ENCODE results near the gene MOV10L1.
"Not testable (repeated sequence)": the region's sequence is repeated elsewhere in the genome, so short reads cannot be mapped to it uniquely, and the experiment has no call there.

The MOV10L1 gene

GRCh38 chr22:50192436-50193204, 102.8 kb downstream of the MOV10L1 start:
- DNase-seq, result no peak

GRCh38 chr22:50193621-50194020, 103.8 kb downstream of the MOV10L1 start:
- DNase-seq, result no peak

DNA sequence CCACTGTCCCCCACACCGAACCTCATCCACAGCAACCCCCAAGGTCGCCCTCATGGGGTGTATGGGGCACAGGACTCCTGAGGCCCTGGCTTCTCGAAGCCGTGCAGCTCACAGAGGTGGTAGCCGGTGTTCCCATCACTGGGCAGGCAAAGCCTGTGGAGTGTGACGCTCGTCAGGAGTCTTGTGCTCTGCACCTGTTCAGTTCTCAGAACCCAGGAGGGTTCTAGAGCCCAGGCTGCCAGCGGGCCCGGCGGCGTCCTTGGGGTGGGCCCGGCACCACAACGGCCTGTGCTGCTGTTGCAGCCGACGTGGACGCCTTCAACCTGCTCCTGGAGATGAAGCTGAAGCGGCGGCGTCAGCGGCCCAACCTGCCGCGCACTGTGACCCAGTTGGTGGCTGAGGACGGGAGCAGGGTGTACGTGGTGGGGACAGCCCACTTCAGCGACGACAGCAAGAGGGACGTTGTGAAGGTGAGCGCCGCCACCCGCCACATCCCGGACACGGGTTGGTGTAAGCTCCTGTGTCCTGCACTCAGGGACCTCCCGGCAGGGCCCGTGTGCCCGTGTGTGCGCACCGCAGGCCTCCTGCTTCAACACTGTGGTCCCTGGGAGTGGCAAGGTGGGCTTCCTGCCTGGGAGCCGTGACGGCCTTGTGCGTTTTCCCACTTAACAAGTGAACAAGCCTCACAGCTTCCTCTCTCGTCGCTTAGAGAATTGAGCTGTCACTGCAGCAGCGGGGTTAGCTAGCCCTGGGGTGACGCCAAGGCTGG, 104.4 kb downstream of the MOV10L1 start:
- DNase-seq, result no peak

- no peak for DNase-seq
Observed at GRCh38 chr22:50196256-50196655, 106.5 kb downstream of the MOV10L1 start.

- no peak for DNase-seq
Observed at GRCh38 chr22:50197000-50197800, 107.4 kb downstream of the MOV10L1 start.

- DNase-seq, result no peak
Observed at GRCh38 chr22:50197856-50198623, 108.2 kb downstream of the MOV10L1 start.

GRCh38 chr22:50198624-50199017, 108.8 kb downstream of the MOV10L1 start:
- DNase-seq, result no peak

GRCh38 chr22:50199251-50199721, 109.5 kb downstream of the MOV10L1 start:
- DNase-seq, result no peak

GRCh38 chr22:50199829-50200460, 110.1 kb downstream of the MOV10L1 start:
- DNase-seq, result no peak

DNA sequence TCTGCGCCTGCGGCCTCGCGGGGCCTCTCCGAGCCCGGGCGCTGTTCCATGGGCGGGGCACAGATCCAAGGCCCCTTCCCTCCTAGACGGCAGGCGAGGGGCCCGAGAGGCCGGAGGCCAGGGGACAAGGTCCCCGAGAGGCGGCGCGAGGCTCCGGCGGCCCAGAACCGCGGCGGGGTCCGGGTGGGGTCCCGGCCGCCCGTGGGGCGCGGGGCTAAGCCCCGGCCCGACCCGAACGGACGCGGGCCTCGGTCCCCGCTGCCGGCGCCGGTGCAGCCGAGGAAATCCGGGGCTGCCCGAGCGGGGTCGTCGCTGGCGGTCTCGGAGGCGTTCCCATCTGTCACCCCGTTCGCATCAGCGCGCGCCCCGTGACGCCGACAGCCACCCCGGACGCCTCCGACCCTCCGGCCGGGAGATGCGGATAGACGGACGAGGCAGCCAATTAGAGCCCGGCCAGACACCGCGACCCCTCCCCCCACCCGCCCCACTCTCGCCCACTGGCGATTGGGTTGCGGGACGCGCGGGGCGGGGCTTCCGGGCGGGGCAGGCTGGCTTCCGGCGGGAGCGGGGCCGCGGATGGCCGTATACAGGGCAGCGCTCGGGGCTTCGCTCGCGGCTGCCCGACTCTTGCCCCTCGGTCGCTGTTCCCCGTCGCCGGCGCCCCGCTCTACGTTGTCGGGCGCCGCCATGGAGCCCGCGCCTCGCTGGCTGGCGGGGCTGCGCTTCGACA, 110.8 kb downstream of the MOV10L1 start, which contains the start of gene SELENOO:
Gene SELENOO (plus strand): TSS at position 551 of the 730 bp plus-strand sequence. CDS start 26 bp downstream, at position 577.
- DNase-seq, result peak; percentile 95

- DNase-seq, result no peak
Observed at GRCh38 chr22:50201191-50202129, 111.7 kb downstream of the MOV10L1 start.

DNA sequence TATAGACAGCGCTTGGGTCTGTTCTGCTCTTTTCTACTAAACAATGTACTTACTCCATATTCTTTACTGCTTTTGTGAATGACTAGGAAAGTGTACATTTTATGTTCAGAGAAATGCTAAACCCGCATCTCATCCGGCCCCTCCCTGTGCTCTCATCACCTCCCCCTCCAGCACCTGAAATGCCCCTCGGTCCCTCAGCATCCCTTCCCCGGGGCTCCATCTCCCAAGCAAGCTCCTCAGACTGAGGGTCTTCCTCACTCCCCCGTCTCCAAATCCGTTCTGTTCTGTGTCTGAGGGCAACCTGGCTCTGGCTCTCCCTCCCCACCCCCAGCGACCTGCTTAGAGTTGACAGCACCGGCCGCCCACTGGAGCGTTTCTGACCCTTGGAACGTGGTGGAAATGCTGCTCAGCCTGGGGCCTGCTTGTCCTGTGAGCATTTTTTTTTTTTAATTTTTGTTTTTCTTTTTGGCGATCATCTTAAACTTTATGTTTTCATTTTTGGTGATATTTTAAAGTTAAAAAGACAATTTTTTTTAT, 112.4 kb downstream of the MOV10L1 start:
- DNase-seq, result no peak

DNA sequence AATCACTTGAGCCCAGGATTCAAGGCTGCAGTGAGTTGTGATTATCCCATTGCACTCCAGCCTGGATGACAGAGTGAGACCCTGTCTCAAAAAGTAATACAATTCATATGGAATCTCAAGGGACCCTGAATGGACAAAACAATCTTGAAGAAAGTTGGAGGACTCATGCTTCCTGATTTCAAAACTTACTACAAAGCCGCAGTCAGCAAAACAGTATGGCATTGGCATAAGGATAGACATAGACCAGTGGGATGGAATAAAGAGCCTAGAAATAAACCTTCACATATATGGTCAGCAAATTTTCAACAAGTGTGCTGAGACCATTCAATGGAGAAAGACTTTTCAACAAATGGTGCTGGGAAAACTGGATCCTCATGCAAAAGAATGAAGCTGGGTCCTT, 113.5 kb downstream of the MOV10L1 start:
- DNase-seq, result no peak

- DNase-seq, result no peak
Observed at GRCh38 chr22:50204571-50204970, 114.8 kb downstream of the MOV10L1 start.

DNA sequence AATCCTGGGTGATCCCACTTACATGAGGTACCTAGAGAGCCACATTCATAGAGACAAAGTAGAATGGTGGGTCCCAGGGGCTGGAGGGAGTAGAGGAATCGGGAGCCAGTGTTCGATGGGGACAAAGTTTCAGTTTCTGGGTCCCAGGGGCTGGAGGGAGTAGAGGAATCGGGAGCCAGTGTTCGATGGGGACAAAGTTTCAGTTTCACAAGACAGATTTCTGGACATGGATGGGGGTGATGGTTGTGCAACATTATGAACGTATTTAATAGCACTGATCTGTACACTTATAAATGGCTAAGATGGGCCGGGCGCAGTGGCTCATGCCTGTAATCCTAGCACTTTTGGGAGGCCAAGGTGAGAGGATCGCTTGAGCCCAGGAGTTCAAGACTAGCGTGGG, 115.2 kb downstream of the MOV10L1 start:
- DNase-seq, result not testable (repeated sequence)

GRCh38 chr22:50205781-50206569, 116.2 kb downstream of the MOV10L1 start:
- DNase-seq, result no peak

- no peak for DNase-seq
Observed at GRCh38 chr22:50206599-50206998, 116.8 kb downstream of the MOV10L1 start.

DNA sequence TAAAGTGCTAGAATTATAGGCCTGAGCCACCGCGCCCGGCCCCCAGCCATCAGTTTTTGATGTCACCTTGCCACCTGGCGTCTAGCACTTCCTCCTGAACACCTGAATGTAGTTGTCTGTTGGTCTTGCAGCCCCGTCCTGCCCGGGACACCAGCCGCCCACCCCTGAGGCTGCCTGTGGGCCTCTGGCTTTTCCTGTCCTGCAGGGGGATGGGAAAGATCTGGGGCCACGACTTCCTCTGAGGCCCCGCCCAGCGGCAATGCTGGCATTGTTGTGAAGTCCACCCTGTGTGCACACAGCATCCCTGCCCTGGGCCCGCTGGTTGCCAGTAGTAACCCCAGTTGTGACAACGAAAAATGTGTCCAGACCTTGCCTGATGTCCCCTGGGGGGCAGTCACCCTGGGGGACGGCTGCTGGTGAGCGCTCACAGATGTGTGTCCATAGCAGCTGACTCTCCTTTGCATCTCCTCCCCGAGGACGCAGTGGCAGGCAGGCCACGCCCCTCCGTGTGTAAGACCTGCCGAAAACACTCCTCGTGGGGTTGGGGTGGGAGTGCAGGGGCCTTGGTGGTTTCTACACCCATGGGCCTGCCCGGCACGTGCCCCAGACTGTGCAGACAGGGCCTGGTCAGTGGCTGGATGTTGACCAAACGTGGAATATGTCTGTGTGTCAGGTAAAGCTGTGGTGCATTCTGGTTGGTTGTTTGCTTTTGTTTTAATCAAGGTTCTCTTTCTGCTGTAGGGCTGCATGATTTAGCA, 117.8 kb downstream of the MOV10L1 start:
- DNase-seq, result no peak

All from stimulated activated CD4-positive, alpha-beta T cell treated with anti-CD3 and anti-CD28 coated beads, Interleukin-15, amount 100 ng/mL, for 24 hours (primary cell).